RWPE2 (cell line): ENCODE data around the gene UFSP2.

Experiments
- ATAC-seq: fragments of 200-7000 bp; cut with Tn5 transposase; 3 replicates; pipeline ENCODE4 v1.9.1; 2021; ENCODE audit warnings: low read depth
- DNase-seq: peaks from one replicate; pipeline ENCODE4 v3.0.0-alpha.2; 2020; ENCODE audit warnings: low spot score
- H3K27ac ChIP-seq: fragments of 450-650 bp; 2 replicates; pipeline ENCODE4 v1.5.1; 2017; ENCODE audit warnings: mild to moderate bottlenecking; ENCODE audit not compliant: poor library complexity, severe bottlenecking
- H3K27me3 ChIP-seq: fragments of 250-450 bp; sonication (Bioruptor Pico); 2 replicates; pipeline ENCODE4 v1.5.1; 2021; ENCODE audit warnings: mild to moderate bottlenecking, moderate library complexity; ENCODE audit not compliant: insufficient read depth, poor library complexity, severe bottlenecking
- H3K36me3 ChIP-seq: fragments of 250-450 bp; sonication (Bioruptor Pico); 2 replicates; pipeline ENCODE4 v1.5.1; 2020; ENCODE audit warnings: low read depth, mild to moderate bottlenecking, moderate library complexity
- H3K4me1 ChIP-seq: fragments of 250-450 bp; sonication (Bioruptor Pico); 2 replicates; pipeline ENCODE4 v1.5.1; 2021; ENCODE audit warnings: mild to moderate bottlenecking, moderate library complexity; ENCODE audit not compliant: insufficient read depth, poor library complexity, severe bottlenecking
- H3K4me3 ChIP-seq: fragments of 250-450 bp; sonication (Bioruptor Pico); 2 replicates; pipeline ENCODE4 v1.5.1; 2021; ENCODE audit warnings: mild to moderate bottlenecking, moderate library complexity; ENCODE audit not compliant: severe bottlenecking
- H3K9me3 ChIP-seq: fragments of 250-450 bp; sonication (Bioruptor Pico); 2 replicates; pipeline ENCODE4 v1.5.1; 2021; ENCODE audit warnings: mild to moderate bottlenecking, moderate library complexity; ENCODE audit not compliant: severe bottlenecking
- CTCF ChIP-seq: fragments of 450-650 bp; IDR thresholded peaks from one replicate; pipeline ENCODE4 v1.5.1; 2017; ENCODE audit warnings: mild to moderate bottlenecking, moderate library complexity; ENCODE audit not compliant: poor library complexity, severe bottlenecking

Gene UFSP2

GRCh38 chr4:185382754-185383153 lies 43.0 kb downstream of the UFSP2 start:
- Histone ChIP-seq H3K4me3 (no peak overlapping the region), H3K9me3 (no peaks in the 10 kb centered on the region), H3K36me3 (no peaks in the 10 kb centered on the region), H3K27ac (no peak overlapping the region), H3K4me1 (peaks cover 29% of the 10 kb centered on the region), H3K27me3 (no peaks in the 10 kb centered on the region)
- DNase-seq: no peak
- ATAC-seq: no peak
- no peak for TF ChIP-seq CTCF

- H3K4me1 ChIP-seq: peaks cover 29% of the 10 kb centered on the region
- H3K9me3 ChIP-seq: no peaks in the 10 kb centered on the region
- no peaks in the 10 kb centered on the region for H3K36me3 ChIP-seq
- TF ChIP-seq CTCF: no peak
- H3K4me3 ChIP-seq: no peak overlapping the region
- DNase-seq (no peak), ATAC-seq (peak; percentile 58; the same call in 1 of the 3 replicates)
- H3K27me3 ChIP-seq: no peaks in the 10 kb centered on the region
- H3K27ac ChIP-seq: peak overlapping the region; percentile 20
These were observed 44.2 kb downstream of the UFSP2 start for GRCh38 chr4:185381288-185382196.

GRCh38 chr4:185380320-185380719 lies 45.4 kb downstream of the UFSP2 start:
- Histone ChIP-seq H3K27me3 (no peaks in the 10 kb centered on the region), H3K27ac (no peak overlapping the region), H3K36me3 (no peaks in the 10 kb centered on the region), H3K4me3 (no peak overlapping the region), H3K9me3 (no peaks in the 10 kb centered on the region), H3K4me1 (peaks cover 29% of the 10 kb centered on the region)
- no peak for TF ChIP-seq CTCF
- ATAC-seq: no peak
- no peak for DNase-seq

- no peaks in the 10 kb centered on the region for H3K36me3 ChIP-seq
- ATAC-seq: no peak
- TF ChIP-seq CTCF: no peak
These were observed 46.2 kb downstream of the UFSP2 start for GRCh38 chr4:185379326-185380295.

More at GRCh38 chr4:185379326-185380295, 46.2 kb downstream of the UFSP2 start:
- no peak overlapping the region for H3K27ac ChIP-seq
- H3K4me3 ChIP-seq: no peak overlapping the region
- peaks cover 26% of the 10 kb centered on the region for H3K4me1 ChIP-seq
- H3K27me3 ChIP-seq: no peaks in the 10 kb centered on the region
- DNase-seq: no peak
- H3K9me3 ChIP-seq: no peaks in the 10 kb centered on the region
